ENCODE measurements around the gene PTPRN2. TPM values are rescaled to one million over a fixed set of nuclear protein-coding genes. Genes with fewer than 3 reads are reported as not detected.

Gene PTPRN2
- total RNA-seq, 1 experiment from 2014 or later: 2.1 TPM

DNA sequence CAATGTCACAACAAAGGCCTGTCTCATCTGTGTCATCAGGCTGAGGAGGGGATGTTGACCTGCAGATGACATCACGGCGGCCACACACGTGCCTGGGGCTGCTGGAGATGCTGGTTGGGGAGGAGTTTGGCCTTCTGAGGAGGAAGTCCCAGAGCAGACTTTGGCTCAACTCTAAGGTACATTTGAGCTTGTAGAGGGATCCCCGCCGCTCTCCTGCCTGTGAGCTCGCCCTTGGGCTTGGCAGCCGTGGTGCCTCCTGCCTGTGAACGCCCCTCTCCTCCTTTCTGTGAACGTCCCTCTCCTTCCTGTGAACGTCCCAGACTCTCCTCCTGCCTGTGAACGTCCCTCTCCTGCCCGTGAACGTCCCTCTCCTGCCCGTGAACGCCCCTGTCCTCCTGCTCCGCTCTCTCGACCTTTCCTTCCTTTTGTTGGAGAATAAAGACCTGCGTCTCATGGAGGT lies 1074.4 kb downstream of the PTPRN2 start:
- CTCF ChIA-PET: no interaction called here
- no peak overlapping the region for H2AFZ ChIP-seq (ENCODE audit: low read depth, low read length, poor library complexity, severe bottlenecking)
- H3K4me1 ChIP-seq (ENCODE audit: control insufficient read depth in 1 of 2, insufficient read depth in 2 of 2, low read length in 2 of 2): no peaks in the 10 kb centered on the region
- no peak overlapping the region for H3K9ac ChIP-seq (ENCODE audit: low read length)
- no peak overlapping the region for H3K4me2 ChIP-seq (ENCODE audit: low read length)
- no peak overlapping the region for H3K27ac ChIP-seq (ENCODE audit: low read depth, low read length)
- DNase-seq (ENCODE audit: low read depth, low spot score) (no peak), ATAC-seq (no peak)
- H3K79me2 ChIP-seq (ENCODE audit: insufficient read depth, low read length): no peaks in the 10 kb centered on the region
- H4K20me1 ChIP-seq (ENCODE audit: insufficient read depth): no peaks in the 10 kb centered on the region
- intact Hi-C loops (cut with micrococcal nuclease): no loop called here
- POLR2A ChIA-PET: no interaction called here
- no peaks in the 10 kb centered on the region for H3K9me2 ChIP-seq (ENCODE audit: insufficient read depth)
- no TSS peak for BruUV-seq (replicated peaks)
- no peak overlapping the region for H3K4me3 ChIP-seq (replicated peaks in 1 of 2; ENCODE audit: low read depth in 1 of 2, low read length in 2 of 2)
- H3K36me3 ChIP-seq (ENCODE audit: control insufficient read depth in 1 of 2, insufficient read depth in 2 of 2, low read length in 2 of 2): no peaks in the 10 kb centered on the region
- H3K9me3 ChIP-seq (ENCODE audit: control insufficient read depth in 1 of 2, insufficient read depth in 1 of 2, low read depth in 1 of 2, low read length in 2 of 2): no peaks in the 10 kb centered on the region
- H3K27me3 ChIP-seq (ENCODE audit: insufficient read depth, low read length): peaks cover 10% of the 10 kb centered on the region
- RAD21 ChIA-PET (ENCODE audit: low non-redundant PET in 1 of 2, low total read pairs in 2 of 2, uncharacterized antibody in 2 of 2, unreplicated experiment in 2 of 2): no interaction called here
- TF ChIP-seq EZH2phosphoT487 (IDR thresholded peaks at IDR 0.05; ENCODE audit: borderline replicate concordance): no peak
- TF ChIP-seq CEBPB (IDR thresholded peaks at IDR 0.05; ENCODE audit: low read depth): no peak
- TF ChIP-seq SRF (IDR thresholded peaks at IDR 0.05; ENCODE audit: low read depth): no peak

- H3K36me3 ChIP-seq (ENCODE audit: control insufficient read depth in 1 of 2, insufficient read depth in 2 of 2, low read length in 2 of 2): no peaks in the 10 kb centered on the region
- H3K79me2 ChIP-seq (ENCODE audit: insufficient read depth, low read length): no peaks in the 10 kb centered on the region
- no peaks in the 10 kb centered on the region for H3K4me1 ChIP-seq (ENCODE audit: control insufficient read depth in 1 of 2, insufficient read depth in 2 of 2, low read length in 2 of 2)
- no peak overlapping the region for H2AFZ ChIP-seq (ENCODE audit: low read depth, low read length, poor library complexity, severe bottlenecking)
- BruUV-seq (replicated peaks): no TSS peak
- ATAC-seq: no peak
- no peaks in the 10 kb centered on the region for H4K20me1 ChIP-seq (ENCODE audit: insufficient read depth)
- ChIA-PET RAD21 (ENCODE audit: low non-redundant PET in 1 of 2, low total read pairs in 2 of 2, uncharacterized antibody in 2 of 2, unreplicated experiment in 2 of 2) (no interaction called here), CTCF (no interaction called here), POLR2A (no interaction called here)
- no peak overlapping the region for H3K9ac ChIP-seq (ENCODE audit: low read length)
- no peak for DNase-seq (ENCODE audit: low read depth, low spot score)
- H3K27ac ChIP-seq (ENCODE audit: low read depth, low read length): no peak overlapping the region
- H3K9me2 ChIP-seq (ENCODE audit: insufficient read depth): no peaks in the 10 kb centered on the region
- TF ChIP-seq POLR2AphosphoS5 (IDR thresholded peaks at IDR 0.05; ENCODE audit: low read depth, low read length): no peak
- TF ChIP-seq, protein P1, sequence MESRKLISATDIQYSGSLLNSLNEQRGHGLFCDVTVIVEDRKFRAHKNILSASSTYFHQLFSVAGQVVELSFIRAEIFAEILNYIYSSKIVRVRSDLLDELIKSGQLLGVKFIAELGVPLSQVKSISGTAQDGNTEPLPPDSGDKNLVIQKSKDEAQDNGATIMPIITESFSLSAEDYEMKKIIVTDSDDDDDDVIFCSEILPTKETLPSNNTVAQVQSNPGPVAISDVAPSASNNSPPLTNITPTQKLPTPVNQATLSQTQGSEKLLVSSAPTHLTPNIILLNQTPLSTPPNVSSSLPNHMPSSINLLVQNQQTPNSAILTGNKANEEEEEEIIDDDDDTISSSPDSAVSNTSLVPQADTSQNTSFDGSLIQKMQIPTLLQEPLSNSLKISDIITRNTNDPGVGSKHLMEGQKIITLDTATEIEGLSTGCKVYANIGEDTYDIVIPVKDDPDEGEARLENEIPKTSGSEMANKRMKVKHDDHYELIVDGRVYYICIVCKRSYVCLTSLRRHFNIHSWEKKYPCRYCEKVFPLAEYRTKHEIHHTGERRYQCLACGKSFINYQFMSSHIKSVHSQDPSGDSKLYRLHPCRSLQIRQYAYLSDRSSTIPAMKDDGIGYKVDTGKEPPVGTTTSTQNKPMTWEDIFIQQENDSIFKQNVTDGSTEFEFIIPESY (IDR thresholded peaks at IDR 0.05; ENCODE audit: extremely low read depth, insufficient replicate concordance, low read length): no peak
- TF ChIP-seq EZH2 (IDR thresholded peaks at IDR 0.05): no peak
- no peak for TF ChIP-seq EGR1 (IDR thresholded peaks at IDR 0.05; ENCODE audit: low read depth)
- TF ChIP-seq ZFX (IDR thresholded peaks at IDR 0.05): no peak
- TF ChIP-seq SRF (IDR thresholded peaks at IDR 0.05; ENCODE audit: low read depth): no peak
- no peak for TF ChIP-seq ELF1 (IDR thresholded peaks at IDR 0.05; ENCODE audit: borderline replicate concordance, low read depth)
- H3K4me3 ChIP-seq (replicated peaks in 1 of 2; ENCODE audit: low read depth in 1 of 2, low read length in 2 of 2): no peak overlapping the region
- H3K4me2 ChIP-seq (ENCODE audit: low read length): no peak overlapping the region
- peaks cover 10% of the 10 kb centered on the region for H3K27me3 ChIP-seq (ENCODE audit: insufficient read depth, low read length)
- intact Hi-C loops (cut with micrococcal nuclease): no loop called here
- H3K9me3 ChIP-seq (ENCODE audit: control insufficient read depth in 1 of 2, insufficient read depth in 1 of 2, low read depth in 1 of 2, low read length in 2 of 2): 0 out of 4 replicates have a peak, but pooled peaks cover 0 to 4% of the 10 kb centered on the region in 2 experiments
These were observed 1078.4 kb downstream of the PTPRN2 start for GRCh38 chr7:157509226-157509625.
